HG03039 (cell line): ENCODE measurements around the gene TENM4.

Experiments
- ATAC-seq: cut with Tn5 transposase; IDR thresholded peaks from one replicate; pipeline ENCODE4 v1.9.1; 2021; ENCODE audit warnings: mild to moderate bottlenecking, moderate library complexity; ENCODE audit not compliant: unreplicated experiment

Gene TENM4

GRCh38 chr11:79348976-79349682 is 91.7 kb downstream of the TENM4 start:
- ATAC-seq, result no peak

GRCh38 chr11:79346021-79346420 is 94.8 kb downstream of the TENM4 start:
- no peak for ATAC-seq

- ATAC-seq, result no peak
These were observed 96.0 kb downstream of the TENM4 start for GRCh38 chr11:79344753-79345294.

GRCh38 chr11:79342686-79343085 is 98.1 kb downstream of the TENM4 start:
- no peak for ATAC-seq

- ATAC-seq, result no peak
These were observed 98.6 kb downstream of the TENM4 start for GRCh38 chr11:79342236-79342635.

- no peak for ATAC-seq
These were observed 100.3 kb downstream of the TENM4 start for GRCh38 chr11:79340535-79340934.

GRCh38 chr11:79336797-79337517 is 103.9 kb downstream of the TENM4 start:
- no peak for ATAC-seq

GRCh38 chr11:79335681-79336080 is 105.1 kb downstream of the TENM4 start:
- ATAC-seq, result no peak

GRCh38 chr11:79333355-79333754 is 107.5 kb downstream of the TENM4 start:
- ATAC-seq, result no peak

GRCh38 chr11:79332017-79332416 is 108.8 kb downstream of the TENM4 start:
- ATAC-seq, result no peak

GRCh38 chr11:79331203-79331901 is 109.5 kb downstream of the TENM4 start:
- no peak for ATAC-seq

GRCh38 chr11:79330651-79331050 is 110.2 kb downstream of the TENM4 start:
- ATAC-seq, result no peak

GRCh38 chr11:79329561-79329960 is 111.3 kb downstream of the TENM4 start:
- ATAC-seq, result no peak

GRCh38 chr11:79328402-79328801 is 112.4 kb downstream of the TENM4 start:
- ATAC-seq, result no peak

GRCh38 chr11:79325851-79326250 is 115.0 kb downstream of the TENM4 start:
- no peak for ATAC-seq

GRCh38 chr11:79321263-79321662 is 119.6 kb downstream of the TENM4 start:
- no peak for ATAC-seq

- no peak for ATAC-seq
These were observed 125.7 kb downstream of the TENM4 start for GRCh38 chr11:79314906-79315689.

GRCh38 chr11:79313530-79313913 is 127.3 kb downstream of the TENM4 start:
- no peak for ATAC-seq

- ATAC-seq, result no peak
These were observed 128.0 kb downstream of the TENM4 start for GRCh38 chr11:79312617-79313529.

GRCh38 chr11:79311461-79311860 is 129.4 kb downstream of the TENM4 start:
- no peak for ATAC-seq
